K562 (cell line): ENCODE measurements around the gene XRN2.

Experiments
- CHD4 ChIP-seq: fragments of 200-600 bp; sonication (generic); IDR thresholded peaks from 3 replicates; pipeline ENCODE4 v1.6.1; 2012; ENCODE audit warnings: low read depth, mild to moderate bottlenecking, mixed read lengths, low read length, inconsistent platforms; ENCODE audit not compliant: insufficient read depth, insufficient replicate concordance, poor library complexity, severe bottlenecking
- CTCF ChIP-seq, 3 experiments: IDR thresholded peaks in 2 of 3; conservative IDR thresholded peaks in 1 of 3; 2 replicates each; pipeline ENCODE4 v1.5.1; 2011 to 2012; ENCODE audit warnings: low read length in 3 of 3, mild to moderate bottlenecking in 3 of 3, control low read depth in 2 of 3, improper control_type of control experiment in 1 of 3, inconsistent platforms in 1 of 3, low read depth in 1 of 3, mixed read lengths in 1 of 3, moderate library complexity in 1 of 3; ENCODE audit not compliant: insufficient read depth in 2 of 3
- EP300 ChIP-seq: IDR thresholded peaks from 2 replicates; pipeline ENCODE4 v1.6.1; 2012; ENCODE audit warnings: low read length, improper control_type of control experiment
- HINFP ChIP-seq: fragments of 450-650 bp; conservative IDR thresholded peaks from 2 replicates; pipeline ENCODE4 v1.6.1; 2016; ENCODE audit warnings: missing genetic modification characterization, low read depth, mild to moderate bottlenecking, control low read depth, missing compliant biosample characterization
- STAG1 ChIP-seq: sonication (generic); formaldehyde crosslinking; IDR thresholded peaks from 2 replicates; pipeline ENCODE4 v1.5.0; 2020; ENCODE audit warnings: missing genetic modification reagents, borderline replicate concordance
- TAF1 ChIP-seq: IDR thresholded peaks from 2 replicates; pipeline ENCODE4 v1.6.1; 2011; ENCODE audit warnings: mild to moderate bottlenecking, low read length, moderate library complexity; ENCODE audit not compliant: insufficient read depth, control insufficient read depth, severe bottlenecking; ENCODE audit errors: extremely low read depth
- TRIM28 ChIP-seq: fragments of 450-650 bp; IDR thresholded peaks from 2 replicates; pipeline ENCODE4 v1.6.1; 2017

DNA sequence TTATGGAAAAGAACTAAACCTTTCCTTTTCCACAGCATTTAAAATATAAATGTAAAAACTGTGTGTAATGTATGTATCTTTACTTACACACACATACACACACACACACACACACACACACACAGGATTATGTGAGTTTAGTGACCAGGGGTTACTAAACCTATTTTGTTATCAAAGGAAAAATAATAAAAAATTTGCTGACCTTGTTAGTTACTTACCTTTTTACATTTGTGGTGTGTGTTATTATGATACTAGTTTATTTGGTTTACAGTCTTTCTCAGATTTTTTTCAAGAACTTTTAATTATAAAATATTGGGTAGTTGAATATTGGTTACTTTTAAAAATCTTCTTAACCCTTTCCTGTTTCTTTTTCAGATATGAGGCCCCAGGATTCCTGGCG is 78.5 kb downstream of the XRN2 start:
- TF ChIP-seq CHD4 (no peak), STAG1 (CRISPR knock-in tag) (no peak), CTCF (IDR thresholded peaks at IDR 0.05 in 2 of 3, conservative IDR thresholded peaks at IDR 0.05 in 1 of 3; ENCODE audit: insufficient read depth in 2 of 3, low read depth in 1 of 3, low read length in 3 of 3) (no peak), TAF1 (no peak), TRIM28 (no peak), EP300 (no peak), HINFP (tag) (no peak)
